ENCODE results near the gene SMURF1. TPM values are rescaled to one million over a fixed set of nuclear protein-coding genes. Genes with fewer than 3 reads are reported as not detected.

The SMURF1 gene
- total RNA-seq, 1 experiment from 2014 or later, result 30.2 TPM

DNA sequence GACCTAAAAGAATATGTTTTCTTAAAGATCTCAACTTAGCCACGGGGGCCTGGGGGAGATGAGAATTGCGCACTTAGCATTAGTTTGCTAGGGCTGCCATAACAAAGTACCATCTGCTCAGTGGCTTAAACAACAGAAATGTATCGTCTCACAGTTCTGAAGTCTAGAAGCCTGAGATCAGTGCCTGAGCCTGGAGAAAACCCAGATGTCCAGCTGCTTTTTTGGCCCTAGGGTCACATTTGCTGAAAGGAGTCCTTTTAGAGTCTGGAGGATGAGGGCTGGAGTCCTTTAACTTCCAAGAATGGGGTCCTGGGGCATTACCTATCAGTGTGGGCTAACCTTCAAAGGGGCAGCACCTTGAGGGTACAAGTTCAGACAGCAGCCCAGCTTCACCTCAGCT, 48.2 kb downstream of the SMURF1 start:
- POLR2A ChIA-PET (ENCODE audit: unreplicated experiment), result no interaction called here
- no peaks in the 10 kb centered on the region for H3K27me3 ChIP-seq (ENCODE audit: low read length)
- H3K9me2 ChIP-seq (replicated peaks; ENCODE audit: low read length), result no peaks in the 10 kb centered on the region
- no peaks in the 10 kb centered on the region for H3K9me3 ChIP-seq (ENCODE audit: low read length)
- no peak overlapping the region for H3K4me2 ChIP-seq (ENCODE audit: low read length)
- H3K27ac ChIP-seq (ENCODE audit: low read length), result no peak overlapping the region
- no peak for DNase-seq
- H3F3A ChIP-seq (ENCODE audit: low read length, unreplicated experiment), result no peaks in the 10 kb centered on the region
- H4K20me1 ChIP-seq (ENCODE audit: low read length), result peaks cover 67% of the 10 kb centered on the region
- no peak overlapping the region for H2AFZ ChIP-seq (ENCODE audit: low read length)
- ATAC-seq, result no peak
- H3K9ac ChIP-seq (ENCODE audit: low read length), result no peak overlapping the region
- H3K36me3 ChIP-seq (ENCODE audit: low read depth, low read length), result peaks cover 6% of the 10 kb centered on the region; the same call in 1 of the 2 replicates
- TF ChIP-seq EZH2phosphoT487 (IDR thresholded peaks at IDR 0.05; ENCODE audit: borderline replicate concordance, low read length) (no peak), EZH2 (IDR thresholded peaks at IDR 0.05; ENCODE audit: low read length, unreplicated experiment) (no peak)
- TF ChIP-seq, protein P1, sequence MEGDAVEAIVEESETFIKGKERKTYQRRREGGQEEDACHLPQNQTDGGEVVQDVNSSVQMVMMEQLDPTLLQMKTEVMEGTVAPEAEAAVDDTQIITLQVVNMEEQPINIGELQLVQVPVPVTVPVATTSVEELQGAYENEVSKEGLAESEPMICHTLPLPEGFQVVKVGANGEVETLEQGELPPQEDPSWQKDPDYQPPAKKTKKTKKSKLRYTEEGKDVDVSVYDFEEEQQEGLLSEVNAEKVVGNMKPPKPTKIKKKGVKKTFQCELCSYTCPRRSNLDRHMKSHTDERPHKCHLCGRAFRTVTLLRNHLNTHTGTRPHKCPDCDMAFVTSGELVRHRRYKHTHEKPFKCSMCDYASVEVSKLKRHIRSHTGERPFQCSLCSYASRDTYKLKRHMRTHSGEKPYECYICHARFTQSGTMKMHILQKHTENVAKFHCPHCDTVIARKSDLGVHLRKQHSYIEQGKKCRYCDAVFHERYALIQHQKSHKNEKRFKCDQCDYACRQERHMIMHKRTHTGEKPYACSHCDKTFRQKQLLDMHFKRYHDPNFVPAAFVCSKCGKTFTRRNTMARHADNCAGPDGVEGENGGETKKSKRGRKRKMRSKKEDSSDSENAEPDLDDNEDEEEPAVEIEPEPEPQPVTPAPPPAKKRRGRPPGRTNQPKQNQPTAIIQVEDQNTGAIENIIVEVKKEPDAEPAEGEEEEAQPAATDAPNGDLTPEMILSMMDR (conservative IDR thresholded peaks at IDR 0.05; ENCODE audit: low read depth, low read length), result no peak
- CTCF ChIA-PET, result no interaction called here
- intact Hi-C loops (cut with micrococcal nuclease), result no loop called here
- no peak overlapping the region for H3K4me3 ChIP-seq (ENCODE audit: low read length)
- BruUV-seq (replicated peaks), result no TSS peak
- peaks cover 17% of the 10 kb centered on the region for H3K4me1 ChIP-seq (ENCODE audit: insufficient read depth, low read length)
- peaks cover 98% of the 10 kb centered on the region for H3K79me2 ChIP-seq (ENCODE audit: low read length)

DNA sequence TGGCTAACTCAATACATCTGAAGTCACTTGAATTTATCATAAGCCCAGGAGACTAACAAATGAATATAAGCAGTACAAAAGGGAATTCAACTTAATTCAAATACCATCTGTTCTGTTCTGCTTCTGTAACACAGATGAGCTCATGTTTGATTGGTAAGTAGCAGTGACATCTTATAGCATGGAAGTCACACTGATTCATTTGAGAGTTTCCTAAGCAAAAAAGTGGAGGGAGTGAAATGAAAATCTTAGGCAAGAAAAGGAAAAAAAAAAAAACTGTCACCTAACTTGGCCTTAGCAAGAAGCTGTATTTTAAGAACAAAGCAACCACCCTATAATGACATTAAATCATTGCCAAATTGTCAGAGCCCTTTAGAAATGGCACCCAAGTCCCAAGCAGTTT, 49.5 kb downstream of the SMURF1 start:
- ATAC-seq (no peak), DNase-seq (no peak)
- peaks cover 98% of the 10 kb centered on the region for H3K79me2 ChIP-seq (ENCODE audit: low read length)
- CTCF ChIA-PET, result no interaction called here
- no peaks in the 10 kb centered on the region for H3K9me2 ChIP-seq (replicated peaks; ENCODE audit: low read length)
- no peaks in the 10 kb centered on the region for H3K27me3 ChIP-seq (ENCODE audit: low read length)
- no peak for TF ChIP-seq EZH2phosphoT487 (IDR thresholded peaks at IDR 0.05; ENCODE audit: borderline replicate concordance, low read length)
- TF ChIP-seq EZH2 (IDR thresholded peaks at IDR 0.05; ENCODE audit: low read length, unreplicated experiment), result no peak
- TF ChIP-seq, protein P1 (conservative IDR thresholded peaks at IDR 0.05; ENCODE audit: low read depth, low read length), result no peak
- POLR2A ChIA-PET (ENCODE audit: unreplicated experiment), result interaction anchor here (0.6 to 0.7 kb wide), 3 partner anchors 8 to 256 kb away, joined by 3 to 4 read pairs (median 4); no protein-coding TSS in a partner anchor
- H3K27ac ChIP-seq (ENCODE audit: low read length), result no peak overlapping the region
- H3K4me3 ChIP-seq (ENCODE audit: low read length), result no peak overlapping the region
- no peak overlapping the region for H2AFZ ChIP-seq (ENCODE audit: low read length)
- intact Hi-C loops (cut with micrococcal nuclease), result no loop called here
- BruUV-seq (replicated peaks), result no TSS peak
- H4K20me1 ChIP-seq (ENCODE audit: low read length), result peaks cover 78% of the 10 kb centered on the region
- H3K4me2 ChIP-seq (ENCODE audit: low read length), result no peak overlapping the region
- peaks cover 14% of the 10 kb centered on the region for H3K4me1 ChIP-seq (ENCODE audit: insufficient read depth, low read length)
- no peaks in the 10 kb centered on the region for H3K9me3 ChIP-seq (ENCODE audit: low read length)
- peaks cover 2% of the 10 kb centered on the region; the same call in 1 of the 2 replicates for H3K36me3 ChIP-seq (ENCODE audit: low read depth, low read length)
- no peak overlapping the region for H3K9ac ChIP-seq (ENCODE audit: low read length)
- H3F3A ChIP-seq (ENCODE audit: low read length, unreplicated experiment), result no peaks in the 10 kb centered on the region

- ChIA-PET POLR2A (ENCODE audit: unreplicated experiment) (interaction anchor here (0.5 kb wide), 1 partner anchor 48 kb away, joined by 27 read pairs; no protein-coding TSS in a partner anchor), CTCF (no interaction called here)
- TF ChIP-seq EZH2phosphoT487 (IDR thresholded peaks at IDR 0.05; ENCODE audit: borderline replicate concordance, low read length) (no peak), EZH2 (IDR thresholded peaks at IDR 0.05; ENCODE audit: low read length, unreplicated experiment) (no peak)
- TF ChIP-seq, protein P1 (conservative IDR thresholded peaks at IDR 0.05; ENCODE audit: low read depth, low read length), result no peak
- Histone ChIP-seq H4K20me1 (ENCODE audit: low read length) (peaks cover 71% of the 10 kb centered on the region), H3K79me2 (ENCODE audit: low read length) (peaks cover 97% of the 10 kb centered on the region), H3K9me3 (ENCODE audit: low read length) (no peaks in the 10 kb centered on the region), H3K27ac (ENCODE audit: low read length) (no peak overlapping the region), H3K4me2 (ENCODE audit: low read length) (no peak overlapping the region), H3K36me3 (ENCODE audit: low read depth, low read length) (no peaks in the 10 kb centered on the region), H3K27me3 (ENCODE audit: low read length) (no peaks in the 10 kb centered on the region), H3K9ac (ENCODE audit: low read length) (no peak overlapping the region), H3K4me3 (ENCODE audit: low read length) (no peak overlapping the region), H3K4me1 (ENCODE audit: insufficient read depth, low read length) (0 out of 2 replicates have a peak, but pooled peaks cover 3% of the 10 kb centered on the region), H2AFZ (ENCODE audit: low read length) (no peak overlapping the region), H3K9me2 (replicated peaks; ENCODE audit: low read length) (no peaks in the 10 kb centered on the region), H3F3A (ENCODE audit: low read length, unreplicated experiment) (no peaks in the 10 kb centered on the region)
- ATAC-seq, result no peak
- BruUV-seq (replicated peaks), result no TSS peak
- DNase-seq, result no peak
- intact Hi-C loops (cut with micrococcal nuclease), result no loop called here
Observed at GRCh38 chr7:99092064-99092720, 51.7 kb downstream of the SMURF1 start.

Data from PC-3 (cell line).